ENCODE results near the gene KCNH1. TPM values are rescaled to one million over a fixed set of nuclear protein-coding genes. Genes with fewer than 3 reads are reported as not detected.

Gene KCNH1
- total RNA-seq, 1 donor, result under 0.01 TPM

- no peak for DNase-seq (ENCODE audit: low read depth in 2 of 3, low spot score in 2 of 3)
Observed at GRCh38 chr1:210819266-210819665, 314.7 kb downstream of the KCNH1 start.

GRCh38 chr1:210817385-210818275, 316.3 kb downstream of the KCNH1 start:
- DNase-seq (ENCODE audit: low read depth in 2 of 3, low spot score in 2 of 3), result no peak

- no peak for DNase-seq (ENCODE audit: low read depth in 2 of 3, low spot score in 2 of 3)
Observed at GRCh38 chr1:210815641-210816550, 318.1 kb downstream of the KCNH1 start.

GRCh38 chr1:210814382-210815123, 319.4 kb downstream of the KCNH1 start:
- no peak for DNase-seq (ENCODE audit: low read depth in 2 of 3, low spot score in 2 of 3)

GRCh38 chr1:210801501-210801900, 332.4 kb downstream of the KCNH1 start:
- DNase-seq (ENCODE audit: low read depth in 2 of 3, low spot score in 2 of 3), result no peak

- DNase-seq (ENCODE audit: low read depth in 2 of 3, low spot score in 2 of 3), result no peak
Observed at GRCh38 chr1:210800756-210801155, 333.2 kb downstream of the KCNH1 start.

- no peak for DNase-seq (ENCODE audit: low read depth in 2 of 3, low spot score in 2 of 3)
Observed at GRCh38 chr1:210800301-210800700, 333.6 kb downstream of the KCNH1 start.

- DNase-seq (ENCODE audit: low read depth in 2 of 3, low spot score in 2 of 3), result no peak
Observed at GRCh38 chr1:210797422-210797821, 336.5 kb downstream of the KCNH1 start.

GRCh38 chr1:210796421-210796820, 337.5 kb downstream of the KCNH1 start:
- DNase-seq (ENCODE audit: low read depth in 2 of 3, low spot score in 2 of 3), result no peak

GRCh38 chr1:210794445-210794844, 339.5 kb downstream of the KCNH1 start:
- no peak for DNase-seq (ENCODE audit: low read depth in 2 of 3, low spot score in 2 of 3)

- no peak for DNase-seq (ENCODE audit: low read depth in 2 of 3, low spot score in 2 of 3)
Observed at GRCh38 chr1:210792250-210793102, 341.5 kb downstream of the KCNH1 start.

- no peak for DNase-seq (ENCODE audit: low read depth in 2 of 3, low spot score in 2 of 3)
Observed at GRCh38 chr1:210790196-210790595, 343.8 kb downstream of the KCNH1 start.

- no peak for DNase-seq (ENCODE audit: low read depth in 2 of 3, low spot score in 2 of 3)
Observed at GRCh38 chr1:210787800-210788199, 346.1 kb downstream of the KCNH1 start.

- DNase-seq (ENCODE audit: low read depth in 2 of 3, low spot score in 2 of 3), result no peak
Observed at GRCh38 chr1:210786546-210786945, 347.4 kb downstream of the KCNH1 start.

GRCh38 chr1:210783925-210784324, 350.0 kb downstream of the KCNH1 start:
- no peak for DNase-seq (ENCODE audit: low read depth in 2 of 3, low spot score in 2 of 3)

- no peak for DNase-seq (ENCODE audit: low read depth in 2 of 3, low spot score in 2 of 3)
Observed at GRCh38 chr1:210781652-210782051, 352.3 kb downstream of the KCNH1 start.

- no peak for DNase-seq (ENCODE audit: low read depth in 2 of 3, low spot score in 2 of 3)
Observed at GRCh38 chr1:210779269-210779668, 354.7 kb downstream of the KCNH1 start.

- DNase-seq (ENCODE audit: low read depth in 2 of 3, low spot score in 2 of 3), result no peak
Observed at GRCh38 chr1:210777914-210778313, 356.0 kb downstream of the KCNH1 start.

GRCh38 chr1:210776712-210777111, 357.2 kb downstream of the KCNH1 start:
- DNase-seq (ENCODE audit: low read depth in 2 of 3, low spot score in 2 of 3), result no peak

- DNase-seq (ENCODE audit: low read depth in 2 of 3, low spot score in 2 of 3), result no peak
Observed at GRCh38 chr1:210775289-210775688, 358.7 kb downstream of the KCNH1 start.

All from hematopoietic multipotent progenitor cell (in vitro differentiated cells).